Measurements from ENCODE around the gene CDH26. TPM values are rescaled to one million over a fixed set of nuclear protein-coding genes. Genes with fewer than 3 reads are reported as not detected.

CDH26 gene
- total and polyA plus RNA-seq, 9 of the 15 experiments (the other 6 are each of a cell fraction or from before 2014, with no cell fraction given), result 0.07 to 0.13 (median 0.10) TPM; not detected in 4

GRCh38 chr20:59940129-59940955 is 17.9 kb upstream of the CDH26 start, which contains the start of the genes FAM217B and PPP1R3D:
Gene FAM217B, plus strand, starts transcription at chr20:59940389. Its CDS starts 3,555 bp downstream, at chr20:59943944.
Gene PPP1R3D, minus strand, starts transcription at chr20:59940305. Its CDS starts 374 bp downstream, at chr20:59939931.
- H3K4me3 ChIP-seq, result peak within 1 kb of the TSS; percentile 48
- H4K20me1 ChIP-seq (replicated peaks; ENCODE audit: control insufficient read depth, insufficient read depth, low read length), result no peaks in the 10 kb centered on the region
- FAIRE-seq, result peak; percentile 98
- H3K36me3 ChIP-seq (ENCODE audit: control insufficient read depth, insufficient read depth, low read length), result peaks cover 30% of the 10 kb centered on the region; the same call in 1 of the 3 replicates
- peak within 1 kb of the TSS; percentile 75 to 77 for H3K9ac ChIP-seq (ENCODE audit: insufficient read depth in 1 of 2, low read depth in 2 of 2, low read length in 2 of 2)
- peaks cover 17% of the 10 kb centered on the region for H3K79me2 ChIP-seq (ENCODE audit: control insufficient read depth, insufficient read depth, low read length)
- H2AFZ ChIP-seq (ENCODE audit: low read depth, low read length), result peak within 1 kb of the TSS; percentile 97
- WGBS (ENCODE audit: insufficient coverage, low coverage, missing lambda C conversion rate), result 2% methylated on average over 24 of the region's 57 CpGs
- intact Hi-C loops (cut with micrococcal nuclease) (no loop called here), in situ Hi-C loops (cut with MboI) (no loop called here)
- H3K27me3 ChIP-seq (ENCODE audit: control insufficient read depth in 2 of 2, insufficient read depth in 2 of 2, low read length in 2 of 2), result no peaks in the 10 kb centered on the region
- peaks cover 6 to 14% of the 10 kb centered on the region in 2 experiments; a peak in 4 of 5 replicates for H3K4me1 ChIP-seq (replicated peaks in 1 of 2; ENCODE audit: control insufficient read depth in 2 of 2, insufficient read depth in 2 of 2, low read length in 2 of 2)
- BruUV-seq (replicated peaks), result no TSS peak
- peak within 1 kb of the TSS; percentile 82 for H3K27ac ChIP-seq (ENCODE audit: extremely low read depth, low read depth, low read length)
- ChIA-PET CTCF (ENCODE audit: low intra/inter-chr PET ratio) (no interaction called here), POLR2A (interaction anchor here (0.6 to 2.0 kb wide), 12 partner anchors 8 to 1757 kb away, joined by 3 to 6 read pairs (median 4); partner anchors contain the start of gene CDH26)
- peak; percentile 90 to 96 (median 94) for DNase-seq (ENCODE audit: extremely low read depth in 1 of 4, low spot score in 3 of 4)
- no peaks in the 10 kb centered on the region for H3K9me1 ChIP-seq (ENCODE audit: control insufficient read depth, insufficient read depth, low read length)
- H3K9me3 ChIP-seq (replicated peaks; ENCODE audit: control insufficient read depth, insufficient read depth, low read depth, low read length), result no peaks in the 10 kb centered on the region
- peak within 1 kb of the TSS; percentile 95 for H3K4me2 ChIP-seq (ENCODE audit: insufficient read depth, low read length)
- peak; percentile 97 for ATAC-seq
- TF ChIP-seq ZNF780A (CRISPR knock-in tag; IDR thresholded peaks at IDR 0.05) (no peak), FOXM1 (IDR thresholded peaks at IDR 0.05; ENCODE audit: low read depth) (no peak), FOXM1 (CRISPR knock-in tag; IDR thresholded peaks at IDR 0.05; ENCODE audit: low read depth) (no peak), IRF1 (CRISPR knock-in tag; IDR thresholded peaks at IDR 0.05; ENCODE audit: borderline replicate concordance) (no peak), KDM5B (IDR thresholded peaks at IDR 0.05; ENCODE audit: insufficient replicate concordance, low read depth, low read length) (peak; percentile 89), SNAPC5 (CRISPR knock-in tag; IDR thresholded peaks at IDR 0.05) (no peak), ZNF398 (CRISPR knock-in tag; IDR thresholded peaks at IDR 0.05) (no peak), KLF13 (tag; IDR thresholded peaks at IDR 0.05; ENCODE audit: borderline replicate concordance, low read depth) (peak; percentile 69; the same call in 1 of the 2 replicates), SOX6 (IDR thresholded peaks at IDR 0.05) (0 out of 2 replicates have a peak, but pooled peaks have one; percentile 27), BCOR (IDR thresholded peaks at IDR 0.05) (no peak), E2F6 (IDR thresholded peaks at IDR 0.05; ENCODE audit: borderline replicate concordance in 1 of 2, extremely low read depth in 1 of 2, insufficient read depth in 1 of 2, insufficient read length in 1 of 2, low read depth in 1 of 2, low read length in 1 of 2, poor library complexity in 1 of 2, severe bottlenecking in 1 of 2) (peak; percentile 59 to 83), MEF2D (tag; conservative IDR thresholded peaks at IDR 0.05; ENCODE audit: low read depth) (no peak), TAL1 (IDR thresholded peaks at IDR 0.05) (no peak), NCOA2 (IDR thresholded peaks at IDR 0.05; ENCODE audit: partially characterized antibody in 2 of 2) (no peak), ZFX (CRISPR knock-in tag; IDR thresholded peaks at IDR 0.05) (peak; percentile 71), KLF10 (CRISPR knock-in tag; IDR thresholded peaks at IDR 0.05) (no peak)
